Naive B cell (primary cell): ENCODE results near the gene GTPBP1. TPM values are rescaled to one million over a fixed set of nuclear protein-coding genes. Genes with fewer than 3 reads are reported as not detected.

Experiments used
- ATAC-seq, 2 donors: fragments of 150-1000 bp; cut with Tn5 transposase; 2 replicates each; pipeline ENCODE4 v1.10.0; 2021; ENCODE audit warnings: low read depth in 2 of 2, mild to moderate bottlenecking in 2 of 2, moderate library complexity in 2 of 2
- DNase-seq: peaks from one replicate; pipeline ENCODE4 v3.0.0; 2022
- H3K27ac Mint-ChIP-seq, 6 donors: one replicate each; pipeline ENCODE4 v1.8.0; 2020 to 2022; ENCODE audit warnings: mild to moderate bottlenecking in 6 of 6, mixed read lengths in 6 of 6, moderate library complexity in 5 of 6, inconsistent platforms in 2 of 6
- H3K27me3 Mint-ChIP-seq, 3 donors: one replicate each; pipeline ENCODE4 v1.8.0; 2021 to 2022; ENCODE audit warnings: mixed read lengths in 3 of 3, mild to moderate bottlenecking in 1 of 3
- H3K36me3 Mint-ChIP-seq, 2 donors: one replicate each; pipeline ENCODE4 v1.8.0; 2020 to 2022; ENCODE audit warnings: mixed read lengths in 2 of 2, inconsistent platforms in 1 of 2, mild to moderate bottlenecking in 1 of 2
- H3K4me1 Mint-ChIP-seq, 3 donors: one replicate each; pipeline ENCODE4 v1.8.0; 2020 to 2022; ENCODE audit warnings: mixed read lengths in 3 of 3, inconsistent platforms in 1 of 3, mild to moderate bottlenecking in 1 of 3, moderate library complexity in 1 of 3
- H3K4me3 Mint-ChIP-seq, 8 donors: one replicate each; pipeline ENCODE4 v1.8.0; 2020 to 2022; ENCODE audit warnings: mild to moderate bottlenecking in 8 of 8, mixed read lengths in 8 of 8, moderate library complexity in 8 of 8, inconsistent platforms in 2 of 8
- H3K9me3 Mint-ChIP-seq, 7 donors: one replicate each; pipeline ENCODE4 v1.8.0; 2020 to 2022; ENCODE audit warnings: mixed read lengths in 7 of 7, mild to moderate bottlenecking in 5 of 7, inconsistent platforms in 2 of 7, moderate library complexity in 1 of 7
- polyA plus RNA-seq, 6 donors: library from polyadenylated mRNA; unstranded; fragments of 300-500 nt; fragmentation: Illumina TruSeq; gene quantifications; one replicate each; pipeline ENCODE4 v1.2.3, GENCODE V29; 2021; ENCODE audit warnings: low read depth in 6 of 6

Gene GTPBP1
- polyA plus RNA-seq, 6 donors from 2014 or later, result 21.2 to 41.2 (median 33.3) TPM

DNA sequence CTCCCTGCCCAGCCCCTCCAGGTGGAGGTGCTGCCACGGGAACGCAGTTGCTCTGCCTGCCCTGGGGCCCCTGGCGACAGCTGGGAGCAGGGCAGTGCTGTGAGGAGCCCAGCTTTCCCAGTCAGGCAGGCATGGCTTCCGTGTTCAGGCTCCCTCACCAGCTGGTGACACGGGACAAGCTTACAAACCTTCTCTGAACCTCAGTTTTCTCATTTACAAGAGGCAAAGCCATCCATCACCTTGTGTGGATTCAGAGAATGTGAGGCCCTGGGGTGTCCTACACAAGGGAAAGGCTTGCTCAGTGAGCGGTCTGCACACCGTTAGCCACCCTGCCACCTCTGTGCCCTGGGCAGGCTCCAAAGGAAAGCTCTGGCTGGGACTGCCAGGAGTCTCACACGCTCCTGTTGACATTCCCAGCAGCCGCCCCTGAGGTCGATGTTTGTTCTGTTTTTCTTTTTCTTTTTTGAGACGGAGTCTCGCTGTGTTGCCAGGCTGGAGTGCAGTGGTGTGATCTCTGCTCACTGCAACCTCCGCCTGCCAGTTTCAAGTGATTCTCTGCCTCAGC, 26.6 kb downstream of the GTPBP1 start:
- DNase-seq, result no peak
- Mint-ChIP-seq H3K4me3 (peak overlapping the region in 1 of 8 donors; percentile 45), H3K4me1 (peaks cover 27 to 48% (median 32%) of the 10 kb centered on the region in 3 donors), H3K9me3 (no peaks in the 10 kb centered on the region), H3K36me3 (peaks cover 0 to 18% of the 10 kb centered on the region in 2 donors), H3K27ac (peak overlapping the region in 3 of 6 donors; percentile 24 to 91 (median 87)), H3K27me3 (no peaks in the 10 kb centered on the region)
- no peak for ATAC-seq

- Mint-ChIP-seq H3K4me3 (peak overlapping the region in 3 of 8 donors; percentile 12 to 49 (median 19)), H3K36me3 (peaks cover 0 to 25% of the 10 kb centered on the region in 2 donors), H3K27me3 (no peaks in the 10 kb centered on the region), H3K9me3 (no peaks in the 10 kb centered on the region), H3K27ac (peak overlapping the region; percentile 74 to 97 (median 88)), H3K4me1 (peaks cover 29 to 53% (median 35%) of the 10 kb centered on the region in 3 donors)
- ATAC-seq (peak; percentile 67 to 68), DNase-seq (peak; percentile 47)
Measured at GRCh38 chr22:38733329-38733723, 27.6 kb downstream of the GTPBP1 start.

GRCh38 chr22:38733724-38734381, 28.1 kb downstream of the GTPBP1 start:
- peak; percentile 14 to 15 for ATAC-seq
- Mint-ChIP-seq H3K27me3 (no peaks in the 10 kb centered on the region), H3K27ac (peak overlapping the region; percentile 74 to 97 (median 88)), H3K36me3 (peaks cover 0 to 26% of the 10 kb centered on the region in 2 donors), H3K4me1 (peaks cover 29 to 53% (median 35%) of the 10 kb centered on the region in 3 donors), H3K9me3 (no peaks in the 10 kb centered on the region), H3K4me3 (peak overlapping the region in 1 of 8 donors; percentile 41)
- DNase-seq, result no peak

DNA sequence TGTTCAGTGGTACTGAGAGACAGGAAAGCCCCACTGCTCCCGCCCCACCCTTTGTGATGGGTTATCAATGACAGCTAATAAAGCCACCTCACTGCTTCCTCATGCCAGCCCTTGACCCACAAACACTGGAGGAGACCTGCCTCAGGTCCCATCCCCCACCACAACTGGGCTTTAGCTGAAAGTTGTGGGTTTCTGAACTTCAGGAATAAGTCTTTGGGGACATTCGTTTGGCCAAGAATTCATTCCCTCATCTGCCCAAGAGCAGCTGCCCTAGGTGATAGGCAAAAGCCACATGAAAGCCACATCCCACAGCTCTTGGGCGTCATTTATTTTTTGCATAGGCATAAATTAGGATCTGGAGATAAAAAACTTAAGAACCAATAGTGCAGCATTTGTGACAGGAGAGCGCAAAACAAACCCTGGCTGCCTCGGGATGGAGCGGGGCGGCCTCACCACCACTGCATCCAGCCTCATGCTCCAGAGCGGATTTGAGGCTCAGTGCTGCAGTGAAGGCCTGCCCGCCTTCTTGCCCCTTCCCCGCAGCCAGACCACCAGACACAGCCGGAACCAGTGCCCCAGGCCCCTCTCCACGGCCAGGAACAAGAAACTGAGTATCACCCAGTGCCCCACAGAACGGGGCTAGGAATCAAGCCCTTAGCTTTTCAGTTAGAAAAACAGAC, 28.8 kb downstream of the GTPBP1 start:
- no peaks in the 10 kb centered on the region for H3K27me3 Mint-ChIP-seq
- H3K36me3 Mint-ChIP-seq, result peaks cover 0 to 26% of the 10 kb centered on the region in 2 donors
- ATAC-seq (no peak), DNase-seq (no peak)
- peak overlapping the region in 5 of 6 donors; percentile 15 to 88 (median 87) for H3K27ac Mint-ChIP-seq
- H3K9me3 Mint-ChIP-seq, result no peaks in the 10 kb centered on the region
- H3K4me3 Mint-ChIP-seq, result peak overlapping the region in 2 of 8 donors; percentile 41 to 56
- H3K4me1 Mint-ChIP-seq, result peaks cover 29 to 53% (median 35%) of the 10 kb centered on the region in 3 donors

- peaks cover 0 to 23% of the 10 kb centered on the region in 2 donors for H3K36me3 Mint-ChIP-seq
- DNase-seq, result no peak
- H3K27me3 Mint-ChIP-seq, result no peaks in the 10 kb centered on the region
- no peaks in the 10 kb centered on the region for H3K9me3 Mint-ChIP-seq
- peak overlapping the region in 5 of 6 donors; percentile 42 to 87 (median 72) for H3K27ac Mint-ChIP-seq
- H3K4me3 Mint-ChIP-seq, result no peak overlapping the region
- no peak for ATAC-seq
- H3K4me1 Mint-ChIP-seq, result peaks cover 30 to 53% (median 35%) of the 10 kb centered on the region in 3 donors
Measured at GRCh38 chr22:38735126-38735464, 29.4 kb downstream of the GTPBP1 start.

DNA sequence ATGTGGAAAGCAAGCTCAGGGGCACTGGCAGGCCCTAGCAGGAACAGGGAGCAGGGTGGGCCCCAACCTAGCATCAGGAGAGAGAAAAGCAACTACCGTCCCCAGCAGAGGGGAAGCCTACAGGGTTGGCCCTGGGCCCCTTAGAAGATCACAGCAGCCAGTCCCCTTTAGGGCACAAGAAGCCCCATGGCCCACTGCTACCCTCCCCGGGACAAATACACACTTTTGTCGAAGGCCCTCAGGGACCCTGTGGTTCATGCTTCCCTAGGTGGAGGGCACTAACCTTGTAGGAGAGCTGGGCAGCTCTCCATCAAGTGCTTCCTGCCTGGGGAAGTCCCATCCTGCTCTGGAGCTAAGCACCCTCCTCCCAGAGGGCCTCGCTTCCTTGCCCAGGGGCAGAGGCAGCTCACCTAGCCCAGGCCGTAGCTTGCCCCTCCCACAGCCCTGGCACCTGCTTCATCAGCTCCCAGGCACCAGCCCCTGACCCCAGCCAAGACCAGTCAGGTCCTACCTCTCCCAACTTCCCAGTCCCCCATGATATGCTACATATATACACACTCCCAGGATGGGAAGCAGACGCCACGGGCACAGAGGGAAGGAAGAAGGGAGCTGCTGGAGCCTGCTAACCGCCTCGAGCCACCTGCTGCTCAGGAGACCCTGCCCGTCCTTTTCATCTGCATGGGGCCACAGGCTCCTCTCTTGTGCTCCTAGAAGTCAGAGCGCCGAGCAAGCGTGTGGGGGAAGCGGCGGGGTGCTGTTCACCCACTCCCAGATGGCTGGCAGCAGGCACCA, 29.9 kb downstream of the GTPBP1 start:
- no peaks in the 10 kb centered on the region for H3K27me3 Mint-ChIP-seq
- peaks cover 27 to 53% (median 35%) of the 10 kb centered on the region in 3 donors for H3K4me1 Mint-ChIP-seq
- H3K9me3 Mint-ChIP-seq, result no peaks in the 10 kb centered on the region
- H3K36me3 Mint-ChIP-seq, result peaks cover 0 to 19% of the 10 kb centered on the region in 2 donors
- ATAC-seq, result peak; percentile 19 to 24
- peak overlapping the region in 5 of 6 donors; percentile 42 to 87 (median 69) for H3K27ac Mint-ChIP-seq
- DNase-seq, result no peak
- peak overlapping the region in 3 of 8 donors; percentile 2 to 15 (median 9) for H3K4me3 Mint-ChIP-seq

DNA sequence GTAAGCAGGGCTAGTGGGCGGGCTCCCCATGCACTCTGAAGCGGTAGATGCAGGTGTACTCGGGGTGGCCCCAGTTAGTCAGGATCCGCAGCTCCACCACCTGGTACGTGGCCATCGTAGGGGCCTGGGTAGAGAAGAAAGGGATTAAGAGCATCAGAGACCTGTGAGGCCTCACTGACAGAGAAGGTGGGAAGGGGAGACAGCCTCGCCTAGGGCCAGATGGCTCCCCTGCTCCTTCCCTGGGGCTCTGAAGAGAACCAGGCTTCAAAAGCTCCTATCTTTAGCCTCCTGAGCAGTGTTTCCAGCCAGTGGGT, 30.5 kb downstream of the GTPBP1 start:
- H3K9me3 Mint-ChIP-seq, result no peaks in the 10 kb centered on the region
- H3K27ac Mint-ChIP-seq, result peak overlapping the region in 4 of 6 donors; percentile 42 to 87 (median 66)
- ATAC-seq, result no peak
- peaks cover 27 to 52% (median 35%) of the 10 kb centered on the region in 3 donors for H3K4me1 Mint-ChIP-seq
- peaks cover 0 to 19% of the 10 kb centered on the region in 2 donors for H3K36me3 Mint-ChIP-seq
- H3K27me3 Mint-ChIP-seq, result no peaks in the 10 kb centered on the region
- H3K4me3 Mint-ChIP-seq, result peak overlapping the region in 1 of 8 donors; percentile 2
- no peak for DNase-seq

DNA sequence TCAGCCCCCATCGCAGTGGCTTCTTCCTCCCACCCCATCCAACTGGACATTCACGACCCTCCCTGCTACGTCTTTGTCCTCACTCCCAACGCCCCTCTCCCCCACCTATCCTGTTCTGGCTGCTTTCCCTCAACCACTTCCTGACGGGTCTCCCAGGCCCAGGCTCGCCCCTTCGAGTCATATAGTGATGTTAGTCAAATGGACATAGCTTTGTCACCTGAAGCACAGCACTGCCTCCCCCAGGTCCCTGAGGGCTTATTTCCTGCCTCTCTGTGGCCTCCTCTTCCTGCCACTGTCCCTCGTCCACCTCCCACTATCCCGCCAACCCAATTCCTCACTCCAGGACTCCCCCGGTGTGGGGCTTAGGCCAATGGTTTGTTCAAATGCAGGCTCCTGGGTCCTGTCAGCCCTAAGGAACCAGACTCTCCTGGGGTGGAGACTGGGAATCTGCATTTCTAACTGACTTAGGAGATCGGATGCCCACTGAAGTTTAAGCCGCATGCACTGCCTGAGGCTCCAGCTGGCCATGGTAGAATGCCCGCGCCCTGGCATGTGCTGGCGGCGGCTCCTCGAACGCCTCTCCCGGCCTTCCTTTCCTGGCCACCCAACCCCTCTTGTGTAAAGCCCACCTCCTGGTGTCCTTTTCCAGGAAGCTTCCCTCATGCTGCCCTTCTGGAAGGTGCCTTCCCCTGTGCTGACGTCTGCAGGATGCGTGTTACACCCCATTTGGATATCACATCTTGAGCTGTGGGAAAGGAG, 31.7 kb downstream of the GTPBP1 start:
- Mint-ChIP-seq H3K4me3 (peak overlapping the region in 1 of 8 donors; percentile 44), H3K27me3 (no peaks in the 10 kb centered on the region), H3K4me1 (peaks cover 27 to 54% (median 35%) of the 10 kb centered on the region in 3 donors), H3K36me3 (peaks cover 0 to 19% of the 10 kb centered on the region in 2 donors), H3K27ac (peak overlapping the region; percentile 74 to 87 (median 81)), H3K9me3 (no peaks in the 10 kb centered on the region)
- no peak for DNase-seq
- no peak for ATAC-seq

DNA sequence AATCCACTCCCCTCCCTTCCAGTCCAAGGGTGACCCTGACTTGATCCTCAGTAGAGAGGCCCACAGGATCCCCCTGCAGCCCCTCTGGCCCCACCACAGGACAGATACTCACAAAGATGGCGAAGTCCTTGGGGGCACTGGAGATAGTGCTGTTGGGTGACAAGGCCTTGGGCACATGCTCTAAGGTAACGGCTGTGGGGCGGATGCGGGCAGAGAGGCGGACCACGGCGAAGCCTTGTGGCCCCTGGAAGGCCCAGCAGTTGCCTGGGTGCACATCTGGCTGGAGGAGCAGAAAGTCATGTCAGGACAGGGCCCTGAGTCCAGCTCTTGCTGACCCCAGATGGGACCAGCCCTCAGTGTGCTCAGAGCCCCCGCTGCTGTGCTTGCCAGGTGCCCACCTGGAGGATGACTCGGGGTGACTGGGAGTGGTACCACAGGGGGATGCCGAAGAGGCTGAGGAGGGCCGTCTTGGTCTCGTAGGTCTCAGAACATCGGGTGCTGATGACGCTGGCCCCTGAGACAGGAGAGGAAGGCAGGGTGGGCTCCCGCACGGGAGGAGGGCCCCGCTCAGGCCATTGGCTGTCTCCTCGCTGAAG, 32.8 kb downstream of the GTPBP1 start:
- Mint-ChIP-seq H3K4me3 (no peak overlapping the region), H3K27ac (peak overlapping the region in 2 of 6 donors; percentile 82 to 87), H3K9me3 (no peaks in the 10 kb centered on the region), H3K27me3 (no peaks in the 10 kb centered on the region), H3K4me1 (peaks cover 22 to 46% (median 28%) of the 10 kb centered on the region in 3 donors), H3K36me3 (peaks cover 0 to 19% of the 10 kb centered on the region in 2 donors)
- ATAC-seq, result no peak
- DNase-seq, result no peak

DNA sequence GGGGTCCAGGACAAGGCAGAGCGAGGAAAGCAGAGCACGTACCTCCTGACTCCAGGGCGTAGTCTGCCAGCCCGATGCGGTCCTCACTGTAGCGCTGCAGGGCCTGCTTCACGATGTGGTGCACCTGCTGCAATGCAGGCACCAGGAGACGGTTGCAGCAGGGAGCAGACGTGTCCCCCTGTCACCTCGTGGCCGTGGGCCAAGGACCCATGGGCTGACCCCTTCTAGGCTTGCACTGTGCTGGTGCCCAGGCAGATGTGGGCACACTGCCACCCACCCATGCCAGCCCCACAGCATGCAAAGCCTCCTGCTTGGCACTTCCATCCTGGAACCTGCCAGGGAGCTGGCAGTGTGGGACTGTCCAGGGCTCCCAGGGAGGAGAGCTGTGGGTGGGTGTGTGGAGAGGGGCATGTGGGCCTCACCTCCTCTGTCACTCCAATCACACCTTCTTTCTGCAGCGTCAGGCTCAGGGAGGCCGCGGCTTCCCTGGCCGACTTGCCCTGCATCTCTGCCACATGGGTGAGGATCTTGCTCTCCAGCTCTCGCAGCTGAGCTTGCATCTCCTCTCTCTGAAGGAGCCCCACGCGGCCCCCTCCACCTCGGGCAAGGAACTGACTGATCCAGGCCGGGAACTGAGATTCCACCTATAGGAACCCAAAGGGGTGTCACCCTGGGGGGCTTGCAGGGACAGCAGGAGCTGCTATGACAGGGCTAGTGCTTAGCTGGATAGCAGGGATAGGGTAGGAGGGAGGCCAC, 33.7 kb downstream of the GTPBP1 start:
- H3K27ac Mint-ChIP-seq, result peak overlapping the region in 1 of 6 donors; percentile 52
- H3K9me3 Mint-ChIP-seq, result no peaks in the 10 kb centered on the region
- peaks cover 17 to 37% (median 19%) of the 10 kb centered on the region in 3 donors for H3K4me1 Mint-ChIP-seq
- DNase-seq (no peak), ATAC-seq (no peak)
- H3K27me3 Mint-ChIP-seq, result no peaks in the 10 kb centered on the region
- no peak overlapping the region for H3K4me3 Mint-ChIP-seq
- peaks cover 0 to 19% of the 10 kb centered on the region in 2 donors for H3K36me3 Mint-ChIP-seq

DNA sequence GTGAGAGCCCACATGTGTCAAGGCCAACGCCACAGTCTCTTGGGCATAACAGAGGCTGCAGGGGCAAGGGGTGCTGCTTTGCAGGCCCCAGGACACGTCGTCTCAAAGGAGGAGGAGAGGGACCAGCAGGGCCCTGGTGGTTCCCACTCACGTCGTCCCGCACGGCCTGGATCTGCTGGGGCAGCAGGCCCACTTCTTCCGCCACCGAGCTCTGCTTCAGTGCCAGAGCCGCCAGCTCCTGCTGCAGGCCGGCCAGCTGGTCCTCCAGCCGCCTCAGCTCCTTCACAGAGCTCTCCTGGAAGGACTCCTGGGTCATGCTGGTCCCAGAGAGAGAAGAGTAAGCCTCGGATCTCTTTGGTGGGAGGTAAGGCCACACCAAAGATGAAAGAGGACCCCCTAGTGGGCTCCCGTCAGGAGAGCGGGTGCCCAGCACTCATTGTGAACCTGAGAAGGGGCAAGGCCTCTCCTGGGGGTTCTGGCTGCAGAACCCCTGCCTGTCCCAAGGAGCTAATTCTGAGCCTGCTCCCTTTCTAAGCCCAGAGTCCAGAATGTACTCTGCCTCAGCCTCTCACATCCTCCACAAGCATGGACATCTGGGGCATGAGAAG, 34.5 kb downstream of the GTPBP1 start:
- Mint-ChIP-seq H3K27me3 (no peaks in the 10 kb centered on the region), H3K4me3 (no peak overlapping the region), H3K9me3 (no peaks in the 10 kb centered on the region), H3K4me1 (peaks cover 15 to 31% (median 17%) of the 10 kb centered on the region in 3 donors), H3K27ac (peak overlapping the region in 2 of 6 donors; percentile 49 to 69), H3K36me3 (peaks cover 0 to 19% of the 10 kb centered on the region in 2 donors)
- DNase-seq, result no peak
- no peak for ATAC-seq
